Left ventricle myocardium inferior (tissue), 1 donor: Measurements from ENCODE around the gene PTK7. TPM values are rescaled to one million over a fixed set of nuclear protein-coding genes. Genes with fewer than 3 reads are reported as not detected.

Experiments used
- DNase-seq: peaks from one replicate; pipeline ENCODE4 v3.0.0-alpha.2; 2020
- H3K27ac ChIP-seq: fragments of 200-600 bp; replicated peaks from 2 replicates; pipeline ENCODE4 v1.8.0; 2021
- H3K27me3 ChIP-seq: fragments of 200-600 bp; 2 replicates; pipeline ENCODE4 v1.8.0; 2021; ENCODE audit warnings: low read depth
- H3K36me3 ChIP-seq: fragments of 200-600 bp; 2 replicates; pipeline ENCODE4 v1.8.0; 2021
- H3K4me1 ChIP-seq: fragments of 200-600 bp; 2 replicates; pipeline ENCODE4 v1.8.0; 2021
- H3K4me3 ChIP-seq: fragments of 200-600 bp; 2 replicates; pipeline ENCODE4 v1.8.0; 2021; ENCODE audit warnings: mild to moderate bottlenecking, moderate library complexity
- H3K9me3 ChIP-seq: fragments of 200-600 bp; replicated peaks from 2 replicates; pipeline ENCODE4 v1.8.0; 2021
- CTCF ChIP-seq: fragments of 200-600 bp; IDR thresholded peaks from 2 replicates; pipeline ENCODE4 v1.8.0; 2021; ENCODE audit warnings: antibody characterized with exemption, mild to moderate bottlenecking, borderline replicate concordance
- intact Hi-C: fragments of 100-400 bp; cut with micrococcal nuclease; formaldehyde crosslinking; loops from one replicate; pipeline ENCODE4 v1.11.0; 2022
- total RNA-seq: library from RNA; stranded (reverse); fragmentation: NEBNext Ultra II Directional; extraction: Animal tissue kit (Norgen Biotek cat#: 25700); gene quantifications from one replicate; pipeline ENCODE4 v1.2.1, GENCODE V29; 2021
- donor health status: DM: no; HTN: yes; CAD: no; lungs with severe emphysema.

PTK7 gene
- total RNA-seq, 1 donor from 2014 or later = 2.6 TPM

GRCh38 chr6:43091020-43091419 is 14.9 kb downstream of the PTK7 start:
- H3K27ac ChIP-seq = no peak overlapping the region
- H3K4me1 ChIP-seq = no peaks in the 10 kb centered on the region
- intact Hi-C loops = no loop called here
- no peaks in the 10 kb centered on the region for H3K9me3 ChIP-seq
- H3K27me3 ChIP-seq = no peaks in the 10 kb centered on the region
- no peaks in the 10 kb centered on the region for H3K36me3 ChIP-seq
- no peak overlapping the region for H3K4me3 ChIP-seq
- no peak for TF ChIP-seq CTCF
- no peak for DNase-seq

- no peak overlapping the region for H3K4me3 ChIP-seq
- no peaks in the 10 kb centered on the region for H3K9me3 ChIP-seq
- H3K36me3 ChIP-seq = no peaks in the 10 kb centered on the region
- H3K27ac ChIP-seq = no peak overlapping the region
- TF ChIP-seq CTCF = no peak
- intact Hi-C loops = no loop called here
- H3K27me3 ChIP-seq = no peaks in the 10 kb centered on the region
- H3K4me1 ChIP-seq = peaks cover 2% of the 10 kb centered on the region
- no peak for DNase-seq
Observed at GRCh38 chr6:43091436-43091991, 15.4 kb downstream of the PTK7 start.

GRCh38 chr6:43092635-43093034 is 16.5 kb downstream of the PTK7 start:
- Histone ChIP-seq H3K4me3 (no peak overlapping the region), H3K27me3 (no peaks in the 10 kb centered on the region), H3K9me3 (no peaks in the 10 kb centered on the region), H3K27ac (no peak overlapping the region), H3K36me3 (no peaks in the 10 kb centered on the region), H3K4me1 (peaks cover 9% of the 10 kb centered on the region)
- no peak for TF ChIP-seq CTCF
- no peak for DNase-seq
- intact Hi-C loops = no loop called here

GRCh38 chr6:43093436-43094289 is 17.5 kb downstream of the PTK7 start:
- H3K9me3 ChIP-seq = no peaks in the 10 kb centered on the region
- intact Hi-C loops = no loop called here
- no peak for DNase-seq
- H3K36me3 ChIP-seq = no peaks in the 10 kb centered on the region
- H3K27ac ChIP-seq = peak overlapping the region; percentile 24
- TF ChIP-seq CTCF = no peak
- H3K27me3 ChIP-seq = no peaks in the 10 kb centered on the region
- peak overlapping the region; percentile 48 for H3K4me3 ChIP-seq
- H3K4me1 ChIP-seq = peaks cover 9% of the 10 kb centered on the region

- intact Hi-C loops = no loop called here
- H3K9me3 ChIP-seq = no peaks in the 10 kb centered on the region
- no peak overlapping the region for H3K27ac ChIP-seq
- peaks cover 9% of the 10 kb centered on the region for H3K4me1 ChIP-seq
- DNase-seq = no peak
- no peaks in the 10 kb centered on the region for H3K36me3 ChIP-seq
- TF ChIP-seq CTCF = no peak
- no peaks in the 10 kb centered on the region for H3K27me3 ChIP-seq
- H3K4me3 ChIP-seq = no peak overlapping the region
Observed at GRCh38 chr6:43095939-43096338, 19.8 kb downstream of the PTK7 start.
